Stimulated activated CD4-positive, alpha-beta T cell treated with anti-CD3 and anti-CD28 coated beads, Interleukin-1b, Interleukin-23, amount 100 ng/mL, for 24 hours (primary cell): Measurements from ENCODE around the gene PRPH.
"Not testable (repeated sequence)": the region's sequence is repeated elsewhere in the genome, so short reads cannot be mapped to it uniquely, and the experiment has no call there.

Experiments
- DNase-seq, 4 experiments: peaks; one replicate each; pipeline ENCODE4 v3.0.0-alpha.2; 2020; ENCODE audit warnings: low read depth in 4 of 4, low spot score in 1 of 4

PRPH gene

GRCh38 chr12:49295082-49295936 lies at the start of gene PRPH:
Gene PRPH (plus strand): TSS chr12:49295147. CDS start chr12:49295201, 54 bp downstream.
- no peak for DNase-seq

GRCh38 chr12:49251357-49251756 lies 43.6 kb upstream of the PRPH start:
- no peak for DNase-seq

- DNase-seq, result no peak
Measured at GRCh38 chr12:49253033-49253623, 41.8 kb upstream of the PRPH start.

GRCh38 chr12:49255456-49255855 lies 39.5 kb upstream of the PRPH start:
- not testable (repeated sequence) for DNase-seq

GRCh38 chr12:49255857-49256637 lies 38.9 kb upstream of the PRPH start:
- no peak for DNase-seq

- DNase-seq, result not testable (repeated sequence)
Measured at GRCh38 chr12:49257508-49258184, 37.3 kb upstream of the PRPH start.

GRCh38 chr12:49259452-49259851 lies 35.5 kb upstream of the PRPH start:
- DNase-seq, result no peak

GRCh38 chr12:49260166-49260565 lies 34.8 kb upstream of the PRPH start:
- no peak for DNase-seq

- DNase-seq, result no peak
Measured at GRCh38 chr12:49260571-49261363, 34.2 kb upstream of the PRPH start.

- DNase-seq, result no peak
Measured at GRCh38 chr12:49261721-49262120, 33.2 kb upstream of the PRPH start.

- DNase-seq, result no peak
Measured at GRCh38 chr12:49263400-49263763, 31.6 kb upstream of the PRPH start.

GRCh38 chr12:49264466-49264872 lies 30.5 kb upstream of the PRPH start:
- DNase-seq, result peak in 2 of 4 experiments; percentile 12 to 47

GRCh38 chr12:49264873-49265792 lies 29.8 kb upstream of the PRPH start, which contains the start of gene TUBA1C:
Gene TUBA1C (plus strand): TSS chr12:49265082. CDS start chr12:49265182, 100 bp downstream.
- DNase-seq, result peak; percentile 64 to 91 (median 84)

DNA sequence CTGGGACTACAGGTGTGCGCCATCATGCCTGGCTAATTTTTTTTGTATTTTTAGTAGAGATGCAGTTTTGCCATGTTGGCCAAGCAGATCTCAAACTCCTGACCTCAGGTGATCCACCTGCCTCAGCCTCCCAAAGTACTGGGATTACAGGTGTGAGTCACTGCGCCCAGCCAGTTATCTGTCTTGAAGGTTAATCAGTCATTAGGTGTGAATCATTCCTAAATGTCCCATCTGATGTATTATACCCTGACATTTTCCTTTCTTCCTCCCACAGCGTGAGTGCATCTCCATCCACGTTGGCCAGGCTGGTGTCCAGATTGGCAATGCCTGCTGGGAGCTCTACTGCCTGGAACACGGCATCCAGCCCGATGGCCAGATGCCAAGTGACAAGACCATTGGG lies 25.8 kb upstream of the PRPH start:
- DNase-seq, result not testable (repeated sequence)

DNA sequence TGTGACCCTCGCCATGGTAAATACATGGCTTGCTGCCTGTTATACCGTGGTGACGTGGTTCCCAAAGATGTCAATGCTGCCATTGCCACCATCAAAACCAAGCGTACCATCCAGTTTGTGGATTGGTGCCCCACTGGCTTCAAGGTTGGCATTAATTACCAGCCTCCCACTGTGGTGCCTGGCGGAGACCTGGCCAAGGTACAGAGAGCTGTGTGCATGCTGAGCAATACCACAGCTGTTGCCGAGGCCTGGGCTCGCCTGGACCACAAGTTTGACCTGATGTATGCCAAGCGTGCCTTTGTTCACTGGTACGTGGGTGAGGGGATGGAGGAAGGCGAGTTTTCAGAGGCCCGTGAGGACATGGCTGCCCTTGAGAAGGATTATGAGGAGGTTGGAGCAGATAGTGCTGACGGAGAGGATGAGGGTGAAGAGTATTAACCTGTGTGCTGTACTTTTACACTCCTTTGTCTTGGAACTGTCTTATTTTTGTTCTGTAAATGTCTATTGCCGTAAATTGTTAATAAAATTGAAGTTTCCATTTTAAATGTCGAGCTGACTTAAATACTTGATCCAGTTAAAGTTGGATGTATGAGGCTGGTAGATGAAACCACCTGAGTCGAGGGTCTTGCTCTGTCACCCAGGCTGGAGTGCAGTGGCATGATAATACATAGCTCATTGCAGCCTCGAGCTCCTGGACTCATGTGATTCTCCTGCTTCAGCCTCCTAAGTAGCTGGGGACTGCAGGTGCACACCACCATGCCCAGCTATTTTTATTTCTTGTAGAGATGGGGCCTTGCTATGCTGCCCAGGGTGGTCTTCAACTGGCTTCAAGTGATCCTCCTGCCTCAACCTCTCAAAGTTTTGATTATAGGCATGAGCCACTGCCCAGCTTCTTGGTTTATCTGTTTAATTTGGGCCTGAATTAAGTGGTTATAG lies 21.9 kb upstream of the PRPH start:
- no peak for DNase-seq

GRCh38 chr12:49273726-49274395 lies 21.1 kb upstream of the PRPH start:
- no peak for DNase-seq

GRCh38 chr12:49274396-49275069 lies 20.4 kb upstream of the PRPH start:
- DNase-seq, result no peak
